ENCODE measurements around the gene CCDC78. TPM values are rescaled to one million over a fixed set of nuclear protein-coding genes. Genes with fewer than 3 reads are reported as not detected.
"Not testable (repeated sequence)": the region's sequence is repeated elsewhere in the genome, so short reads cannot be mapped to it uniquely, and the experiment has no call there.

Gene CCDC78
- total RNA-seq, 1 donor from 2014 or later, result 4.9 TPM

GRCh38 chr16:760545-761343 lies 34.5 kb upstream of the CCDC78 start, which contains the start of gene MSLN:
MSLN (plus strand) TSS chr16:760734; CDS start chr16:762681, 1,947 bp downstream.
- H3K4me3 ChIP-seq (ENCODE audit: low read depth, low read length), result no peak within 1 kb of the TSS
- DNase-seq (ENCODE audit: low read depth), result no peak
- TF ChIP-seq, protein P1, sequence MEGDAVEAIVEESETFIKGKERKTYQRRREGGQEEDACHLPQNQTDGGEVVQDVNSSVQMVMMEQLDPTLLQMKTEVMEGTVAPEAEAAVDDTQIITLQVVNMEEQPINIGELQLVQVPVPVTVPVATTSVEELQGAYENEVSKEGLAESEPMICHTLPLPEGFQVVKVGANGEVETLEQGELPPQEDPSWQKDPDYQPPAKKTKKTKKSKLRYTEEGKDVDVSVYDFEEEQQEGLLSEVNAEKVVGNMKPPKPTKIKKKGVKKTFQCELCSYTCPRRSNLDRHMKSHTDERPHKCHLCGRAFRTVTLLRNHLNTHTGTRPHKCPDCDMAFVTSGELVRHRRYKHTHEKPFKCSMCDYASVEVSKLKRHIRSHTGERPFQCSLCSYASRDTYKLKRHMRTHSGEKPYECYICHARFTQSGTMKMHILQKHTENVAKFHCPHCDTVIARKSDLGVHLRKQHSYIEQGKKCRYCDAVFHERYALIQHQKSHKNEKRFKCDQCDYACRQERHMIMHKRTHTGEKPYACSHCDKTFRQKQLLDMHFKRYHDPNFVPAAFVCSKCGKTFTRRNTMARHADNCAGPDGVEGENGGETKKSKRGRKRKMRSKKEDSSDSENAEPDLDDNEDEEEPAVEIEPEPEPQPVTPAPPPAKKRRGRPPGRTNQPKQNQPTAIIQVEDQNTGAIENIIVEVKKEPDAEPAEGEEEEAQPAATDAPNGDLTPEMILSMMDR (conservative IDR thresholded peaks at IDR 0.05; ENCODE audit: low read depth, low read length), result no peak

GRCh38 chr16:760065-760464 lies 33.8 kb upstream of the CCDC78 start:
- no peak overlapping the region for H3K4me3 ChIP-seq (ENCODE audit: low read depth, low read length)
- no peak for DNase-seq (ENCODE audit: low read depth)
- TF ChIP-seq, protein P1 (conservative IDR thresholded peaks at IDR 0.05; ENCODE audit: low read depth, low read length), result no peak

- H3K4me3 ChIP-seq (ENCODE audit: low read depth, low read length), result no peak overlapping the region
- TF ChIP-seq, protein P1 (conservative IDR thresholded peaks at IDR 0.05; ENCODE audit: low read depth, low read length), result no peak
- DNase-seq (ENCODE audit: low read depth), result no peak
Measured at GRCh38 chr16:759110-759910, 33.1 kb upstream of the CCDC78 start.

- H3K4me3 ChIP-seq (ENCODE audit: low read depth, low read length), result no peak overlapping the region
- DNase-seq (ENCODE audit: low read depth), result no peak
- TF ChIP-seq, protein P1 (conservative IDR thresholded peaks at IDR 0.05; ENCODE audit: low read depth, low read length), result no peak
Measured at GRCh38 chr16:756428-756827, 30.2 kb upstream of the CCDC78 start.

DNA sequence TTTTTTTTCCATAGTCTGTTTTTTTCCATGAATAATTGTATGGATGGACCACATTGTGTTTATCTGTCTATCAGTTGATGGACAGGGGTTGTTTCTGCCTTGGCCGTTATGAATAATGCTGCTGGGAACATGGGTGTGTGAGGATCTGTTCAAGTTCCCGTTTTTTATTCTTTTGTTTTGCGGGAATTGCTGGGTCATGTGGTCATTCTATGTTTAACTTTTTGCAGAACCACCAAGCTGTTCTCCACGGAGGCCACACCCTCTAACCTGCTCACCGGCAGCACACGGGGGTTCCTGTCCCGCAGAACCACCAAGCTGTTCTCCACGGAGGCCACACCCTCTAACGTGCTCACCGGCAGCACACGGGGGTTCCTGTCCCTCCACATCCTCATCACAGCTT lies 28.4 kb upstream of the CCDC78 start:
- no peak overlapping the region for H3K4me3 ChIP-seq (ENCODE audit: low read depth, low read length)
- DNase-seq (ENCODE audit: low read depth), result no peak
- TF ChIP-seq, protein P1 (conservative IDR thresholded peaks at IDR 0.05; ENCODE audit: low read depth, low read length), result no peak

- H3K4me3 ChIP-seq (ENCODE audit: low read depth, low read length); DNase-seq (ENCODE audit: low read depth): not testable (repeated sequence)
Measured at GRCh38 chr16:754121-754607, 27.9 kb upstream of the CCDC78 start.

DNA sequence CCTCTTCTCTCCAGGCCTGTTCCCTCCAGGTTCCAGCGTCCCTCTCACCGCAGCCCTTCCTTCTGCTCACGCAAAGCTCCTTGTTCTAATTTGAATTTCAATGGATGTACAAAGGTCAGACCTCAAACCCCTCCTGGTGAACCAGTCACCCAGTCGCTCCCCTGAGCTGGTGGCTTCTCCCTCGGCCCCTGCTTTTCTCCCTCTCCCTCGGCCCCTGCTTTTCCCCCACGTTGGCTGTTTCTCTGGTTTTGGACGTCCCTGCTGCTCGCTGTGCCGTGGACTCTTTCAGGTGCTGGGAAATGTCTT lies 25.7 kb upstream of the CCDC78 start:
- no peak overlapping the region for H3K4me3 ChIP-seq (ENCODE audit: low read depth, low read length)
- no peak for DNase-seq (ENCODE audit: low read depth)
- TF ChIP-seq, protein P1 (conservative IDR thresholded peaks at IDR 0.05; ENCODE audit: low read depth, low read length), result no peak

Measured in epithelial cell of proximal tubule (primary cell).